IMR-90 (cell line): ENCODE results near the gene ZCCHC7. TPM values are rescaled to one million over a fixed set of nuclear protein-coding genes. Genes with fewer than 3 reads are reported as not detected.

Source experiments
- ATAC-seq: fragments of 200-7000 bp; cut with Tn5 transposase; 2 replicates; pipeline ENCODE4 v1.9.1; 2020; ENCODE audit warnings: low read depth, mild to moderate bottlenecking, moderate library complexity
- BruUV-seq: library from RNA; stranded (reverse); fragments of 400-500 nt; replicated peaks from 2 replicates; lab custom pipeline; 2021; lab: Mats Ljungman, UMichigan
- CTCF ChIA-PET: fragments of 300-600 bp; formaldehyde crosslinking; extraction: SDS; loops from one replicate; lab custom pipeline; 2021; ENCODE audit warnings: antibody characterized with exemption; lab: Yijun Ruan, JAX
- POLR2A ChIA-PET: fragments of 300-600 bp; sonication (Branson Sonifier 250); formaldehyde crosslinking; loops from one replicate; lab custom pipeline; 2022; ENCODE audit warnings: antibody characterized with exemption; ENCODE audit not compliant: unreplicated experiment; lab: Charles Lee
- DNase-seq: peaks from one replicate; pipeline ENCODE4 v3.0.0; 2013
- H2AFZ ChIP-seq: replicated peaks from 2 replicates; pipeline ENCODE3; 2013; ENCODE audit warnings: low read length, mild to moderate bottlenecking; ENCODE audit not compliant: poor library complexity
- H2AK5ac ChIP-seq: 2 replicates; pipeline ENCODE4 v1.6.1; 2013; ENCODE audit warnings: low read depth, low read length, inconsistent platforms
- H2AK9ac ChIP-seq: replicated peaks from 2 replicates; pipeline ENCODE3; 2013; ENCODE audit warnings: mild to moderate bottlenecking, low read depth, low read length, moderate library complexity; ENCODE audit not compliant: poor library complexity
- H2BK120ac ChIP-seq: 2 replicates; pipeline ENCODE4 v1.6.1; 2013; ENCODE audit warnings: low read depth, low read length, inconsistent platforms
- H2BK15ac ChIP-seq: 3 replicates; pipeline ENCODE4 v1.6.1; 2013; ENCODE audit warnings: low read depth, low read length, inconsistent platforms
- H2BK20ac ChIP-seq: 2 replicates; pipeline ENCODE4 v1.6.1; 2013; ENCODE audit warnings: low read depth, mild to moderate bottlenecking, inconsistent platforms, low read length, moderate library complexity
- H2BK5ac ChIP-seq: 2 replicates; pipeline ENCODE4 v1.6.1; 2013; ENCODE audit warnings: mild to moderate bottlenecking, low read depth, low read length, inconsistent platforms; ENCODE audit not compliant: poor library complexity, severe bottlenecking
- H3K14ac ChIP-seq: replicated peaks from 2 replicates; pipeline ENCODE4 v1.6.1; 2013; ENCODE audit warnings: low read depth, low read length, inconsistent platforms
- H3K18ac ChIP-seq: 2 replicates; pipeline ENCODE4 v1.6.1; 2013; ENCODE audit warnings: low read depth, low read length, control low read depth
- H3K23ac ChIP-seq: 2 replicates; pipeline ENCODE4 v1.6.1; 2013; ENCODE audit warnings: low read depth, low read length, inconsistent platforms
- H3K27ac ChIP-seq: 2 replicates; pipeline ENCODE4 v1.5.1; 2013; ENCODE audit warnings: mild to moderate bottlenecking, control low read depth, low read length; ENCODE audit not compliant: insufficient read depth
- H3K27me3 ChIP-seq: 2 replicates; pipeline ENCODE4 v1.6.1; 2013; ENCODE audit warnings: low read length; ENCODE audit not compliant: control insufficient read depth, insufficient read depth
- H3K36me3 ChIP-seq: 2 replicates; pipeline ENCODE4 v1.6.1; 2013; ENCODE audit warnings: low read length, mixed read lengths; ENCODE audit not compliant: control insufficient read depth, insufficient read depth
- H3K4ac ChIP-seq: 2 replicates; pipeline ENCODE4 v1.6.1; 2013; ENCODE audit warnings: low read depth, low read length, inconsistent platforms
- H3K4me1 ChIP-seq: 2 replicates; pipeline ENCODE4 v1.6.1; 2013; ENCODE audit warnings: low read length, mixed read lengths; ENCODE audit not compliant: control insufficient read depth, insufficient read depth
- H3K4me2 ChIP-seq: 2 replicates; pipeline ENCODE4 v1.6.1; 2013; ENCODE audit warnings: low read depth, mild to moderate bottlenecking, control low read depth, low read length, moderate library complexity
- H3K4me3 ChIP-seq: 2 replicates; pipeline ENCODE4 v1.5.1; 2013; ENCODE audit warnings: low read depth, mild to moderate bottlenecking, control low read depth, low read length, moderate library complexity; ENCODE audit not compliant: insufficient read depth
- H3K56ac ChIP-seq: 2 replicates; pipeline ENCODE4 v1.6.1; 2013; ENCODE audit warnings: low read length, inconsistent platforms; ENCODE audit not compliant: insufficient read depth; ENCODE audit errors: extremely low read depth
- H3K79me1 ChIP-seq, 2 experiments: 2 replicates each; pipeline ENCODE4 v1.6.1; 2013; ENCODE audit warnings: low read length in 2 of 2, inconsistent platforms in 1 of 2, low read depth in 1 of 2
- H3K9ac ChIP-seq: 2 replicates; pipeline ENCODE4 v1.6.1; 2013; ENCODE audit warnings: low read depth, low read length, control low read depth
- H3K9me1 ChIP-seq: 2 replicates; pipeline ENCODE4 v1.6.1; 2013; ENCODE audit warnings: low read length, inconsistent platforms; ENCODE audit not compliant: insufficient read depth
- H3K9me3 ChIP-seq: 2 replicates; pipeline ENCODE4 v1.6.1; 2013; ENCODE audit warnings: low read length; ENCODE audit not compliant: control insufficient read depth, insufficient read depth
- H4K20me1 ChIP-seq: 2 replicates; pipeline ENCODE4 v1.6.1; 2013; ENCODE audit warnings: low read length, inconsistent platforms; ENCODE audit not compliant: insufficient read depth
- H4K5ac ChIP-seq: 2 replicates; pipeline ENCODE4 v1.6.1; 2013; ENCODE audit warnings: mild to moderate bottlenecking, low read depth, low read length, control low read depth
- H4K8ac ChIP-seq, 2 experiments: 2 replicates each; pipeline ENCODE4 v1.6.1; 2013; ENCODE audit warnings: low read depth in 2 of 2, low read length in 2 of 2, control low read depth in 1 of 2, inconsistent platforms in 1 of 2
- H4K91ac ChIP-seq: 2 replicates; pipeline ENCODE4 v1.6.1; 2013; ENCODE audit warnings: low read depth, low read length, inconsistent platforms; ENCODE audit not compliant: insufficient read depth
- BHLHE40 ChIP-seq: fragments of 150-350 bp; IDR thresholded peaks from 2 replicates; pipeline ENCODE4 v1.6.1; 2016; ENCODE audit warnings: mild to moderate bottlenecking, low read depth, low read length
- CEBPB ChIP-seq: IDR thresholded peaks from 2 replicates; pipeline ENCODE4 v1.6.1; 2012; ENCODE audit warnings: low read depth, low read length, improper control_type of control experiment
- CTCF ChIP-seq: conservative IDR thresholded peaks from 2 replicates; pipeline ENCODE4 v1.5.1; 2012; ENCODE audit warnings: mild to moderate bottlenecking, low read depth, low read length, improper control_type of control experiment
- ELK1 ChIP-seq: fragments of 150-350 bp; IDR thresholded peaks from 2 replicates; pipeline ENCODE4 v1.6.1; 2016; ENCODE audit warnings: low read depth, mild to moderate bottlenecking, low read length, moderate library complexity, borderline replicate concordance
- MAFK ChIP-seq: IDR thresholded peaks from 2 replicates; pipeline ENCODE4 v1.6.1; 2012; ENCODE audit warnings: low read depth, low read length, improper control_type of control experiment
- MAZ ChIP-seq: IDR thresholded peaks from 2 replicates; pipeline ENCODE4 v1.6.1; 2012; ENCODE audit warnings: low read depth, mild to moderate bottlenecking, low read length, improper control_type of control experiment, moderate library complexity, borderline replicate concordance
- MXI1 ChIP-seq: IDR thresholded peaks from 2 replicates; pipeline ENCODE4 v1.6.1; 2012; ENCODE audit warnings: low read depth, mild to moderate bottlenecking, low read length, moderate library complexity, borderline replicate concordance
- NFE2L2 ChIP-seq: fragments of 150-350 bp; IDR thresholded peaks from 2 replicates; pipeline ENCODE4 v1.6.1; 2016; ENCODE audit warnings: low read depth, mild to moderate bottlenecking, low read length
- POLR2A ChIP-seq: IDR thresholded peaks from 2 replicates; pipeline ENCODE4 v1.6.1; 2012; ENCODE audit warnings: mild to moderate bottlenecking, low read depth, low read length
- RAD21 ChIP-seq: IDR thresholded peaks from 2 replicates; pipeline ENCODE4 v1.6.1; 2012; ENCODE audit warnings: low read length, improper control_type of control experiment
- RFX5 ChIP-seq: IDR thresholded peaks from 2 replicates; pipeline ENCODE4 v1.8.0; 2012; ENCODE audit warnings: low read depth, mild to moderate bottlenecking, low read length, moderate library complexity
- SMC3 ChIP-seq: fragments of 150-350 bp; IDR thresholded peaks from 2 replicates; pipeline ENCODE4 v1.6.1; 2016; ENCODE audit warnings: low read depth, mild to moderate bottlenecking, antibody characterized with exemption, low read length, moderate library complexity
- USF2 ChIP-seq: fragments of 150-350 bp; IDR thresholded peaks from 2 replicates; pipeline ENCODE4 v1.6.1; 2017; ENCODE audit warnings: mild to moderate bottlenecking, antibody characterized with exemption, low read length, low read depth
- WGBS, 2 experiments: methylation state at CpG; one replicate each; pipeline versions ENCODE4 v1.1.5 to v1.1.7; 2013; ENCODE audit warnings: missing lambda C conversion rate in 2 of 2; ENCODE audit not compliant: insufficient read length in 1 of 2; ENCODE audit errors: extremely low coverage in 2 of 2; 5-methylcytosine and 5-hydroxymethylcytosine counted together
- dilution Hi-C: fragments of 300-500 bp; cut with HindIII; formaldehyde crosslinking; loops from one replicate; pipeline ENCODE4 v1.14.3; 2018; ENCODE audit warnings: low sequenced_read_pairs; ENCODE audit not compliant: unreplicated experiment
- in situ Hi-C: fragments of 300-500 bp; cut with MboI; formaldehyde crosslinking; loops from 3 replicates; pipeline ENCODE4 v1.14.3; 2019; ENCODE audit warnings: low sequenced_read_pairs, inconsistent platforms, mixed read lengths
- intact Hi-C: fragments of 100-400 bp; cut with micrococcal nuclease; formaldehyde crosslinking; loops from 2 replicates; pipeline ENCODE4 v1.10.0; 2022
- polyA plus RNA-seq, 3 experiments: library from polyadenylated mRNA; depleted of rRNA; stranded (reverse); fragments of >200 nt; gene quantifications; 2 replicates each; pipeline ENCODE4 v1.2.3, GENCODE V29; 2012; ENCODE audit warnings: low replicate concordance in 1 of 3
- total RNA-seq: library from RNA; depleted of rRNA; stranded (reverse); fragments of >200 nt; gene quantifications from 2 replicates; pipeline ENCODE4 v1.2.3, GENCODE V29; 2012

ZCCHC7 gene
- total and polyA plus RNA-seq, 2 of the 4 experiments (the other 2 are of a cell fraction): 13.6 to 28.7 TPM

- Histone ChIP-seq H3K4ac (no peak overlapping the region), H3K9me3 (no peaks in the 10 kb centered on the region), H4K20me1 (no peaks in the 10 kb centered on the region), H3K9me1 (peaks cover 4% of the 10 kb centered on the region; the same call in 1 of the 2 replicates), H3K23ac (no peak overlapping the region), H3K4me2 (no peak overlapping the region), H2AK5ac (no peak overlapping the region), H2AFZ (no peak overlapping the region), H3K18ac (no peak overlapping the region), H3K36me3 (no peaks in the 10 kb centered on the region), H4K5ac (no peak overlapping the region), H3K27me3 (no peaks in the 10 kb centered on the region), H4K91ac (no peak overlapping the region), H2BK5ac (no peak overlapping the region), H3K4me3 (no peak overlapping the region), H3K79me1 (peaks cover 22 to 27% of the 10 kb centered on the region in 2 experiments), H2BK15ac (no peak overlapping the region), H3K56ac (no peak overlapping the region), H2AK9ac (no peak overlapping the region), H2BK120ac (no peak overlapping the region), H3K27ac (no peak overlapping the region), H4K8ac (no peak overlapping the region), H3K4me1 (peaks cover 3% of the 10 kb centered on the region), H2BK20ac (no peak overlapping the region), H3K9ac (no peak overlapping the region), H3K14ac (no peak overlapping the region)
- in situ Hi-C loops: no loop called here
- TF ChIP-seq MXI1 (no peak), ELK1 (no peak), SMC3 (no peak), NFE2L2 (no peak), USF2 (no peak), MAFK (no peak), MAZ (no peak), BHLHE40 (no peak), CEBPB (no peak), RFX5 (no peak), RAD21 (no peak), POLR2A (no peak), CTCF (no peak)
- ChIA-PET CTCF (no interaction called here), POLR2A (no interaction called here)
- no TSS peak for BruUV-seq
- DNase-seq (no peak), ATAC-seq (no peak)
- dilution Hi-C loops: no loop called here
- WGBS, 2 experiments: no CpG with 5 or more reads among the region's 3 CpGs
- intact Hi-C loops: no loop called here
These were observed 59.2 kb downstream of the ZCCHC7 start for GRCh38 chr9:37179576-37179975.
